ENCODE measurements around the gene L3MBTL4. TPM values are rescaled to one million over a fixed set of nuclear protein-coding genes. Genes with fewer than 3 reads are reported as not detected.

Gene L3MBTL4
- polyA plus RNA-seq, 3 donors: 4.6 to 7.3 (median 6.3) TPM

GRCh38 chr18:6373187-6373586 lies 41.5 kb downstream of the L3MBTL4 start:
- DNase-seq (ENCODE audit: extremely low read depth in 1 of 11, low read depth in 9 of 11, low spot score in 4 of 11): no peak

- DNase-seq (ENCODE audit: extremely low read depth in 1 of 11, low read depth in 9 of 11, low spot score in 4 of 11): peak in 9 of 11 donors; percentile 30 to 77 (median 41)
Measured at GRCh38 chr18:6370886-6371635, 43.6 kb downstream of the L3MBTL4 start.

- no peak for DNase-seq (ENCODE audit: extremely low read depth in 1 of 11, low read depth in 9 of 11, low spot score in 4 of 11)
Measured at GRCh38 chr18:6370410-6370809, 44.3 kb downstream of the L3MBTL4 start.

- DNase-seq (ENCODE audit: extremely low read depth in 1 of 11, low read depth in 9 of 11, low spot score in 4 of 11): no peak
Measured at GRCh38 chr18:6368017-6368416, 46.7 kb downstream of the L3MBTL4 start.

DNA sequence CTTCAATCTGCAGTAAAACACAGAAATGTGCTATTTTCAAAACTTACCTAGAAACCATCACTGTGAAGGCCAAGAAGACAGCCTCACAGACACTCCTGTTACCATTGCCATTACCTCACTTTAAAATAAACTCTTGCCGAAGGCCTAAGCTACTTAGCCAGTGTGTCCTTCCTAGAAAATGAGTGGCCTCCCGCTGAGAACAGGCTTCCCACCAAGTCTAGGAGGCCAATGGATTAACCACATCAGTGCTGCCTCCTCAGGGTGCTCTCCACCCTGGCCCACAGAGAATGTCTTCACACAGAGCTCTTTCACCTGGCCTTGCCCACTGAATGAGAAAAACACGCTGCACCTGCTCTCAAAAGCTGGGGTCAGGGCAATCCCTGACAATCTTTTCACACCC lies 47.5 kb downstream of the L3MBTL4 start:
- DNase-seq (ENCODE audit: extremely low read depth in 1 of 11, low read depth in 9 of 11, low spot score in 4 of 11): no peak

GRCh38 chr18:6366776-6367175 lies 47.9 kb downstream of the L3MBTL4 start:
- no peak for DNase-seq (ENCODE audit: extremely low read depth in 1 of 11, low read depth in 9 of 11, low spot score in 4 of 11)

DNA sequence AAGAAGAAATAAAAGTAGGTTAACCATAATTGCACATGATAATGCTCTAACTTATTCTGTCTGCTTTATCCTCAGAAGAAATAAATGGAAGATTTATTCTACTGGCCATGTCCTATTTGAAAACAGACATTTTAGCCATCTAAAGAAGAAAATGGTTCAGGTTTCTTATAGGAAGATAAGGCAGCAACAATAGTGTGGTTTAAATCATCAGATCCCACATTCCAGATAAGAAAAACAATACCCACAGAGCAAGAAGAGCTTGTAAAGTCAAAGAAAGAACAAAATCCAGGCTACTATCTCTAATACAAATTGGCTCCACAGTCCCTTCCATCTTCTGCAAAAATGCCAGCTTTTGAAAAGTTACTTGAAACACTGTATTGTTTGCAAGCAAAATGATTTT lies 49.3 kb downstream of the L3MBTL4 start:
- DNase-seq (ENCODE audit: extremely low read depth in 1 of 11, low read depth in 9 of 11, low spot score in 4 of 11): no peak

GRCh38 chr18:6363216-6363615 lies 51.5 kb downstream of the L3MBTL4 start:
- DNase-seq (ENCODE audit: extremely low read depth in 1 of 11, low read depth in 9 of 11, low spot score in 4 of 11): no peak

DNA sequence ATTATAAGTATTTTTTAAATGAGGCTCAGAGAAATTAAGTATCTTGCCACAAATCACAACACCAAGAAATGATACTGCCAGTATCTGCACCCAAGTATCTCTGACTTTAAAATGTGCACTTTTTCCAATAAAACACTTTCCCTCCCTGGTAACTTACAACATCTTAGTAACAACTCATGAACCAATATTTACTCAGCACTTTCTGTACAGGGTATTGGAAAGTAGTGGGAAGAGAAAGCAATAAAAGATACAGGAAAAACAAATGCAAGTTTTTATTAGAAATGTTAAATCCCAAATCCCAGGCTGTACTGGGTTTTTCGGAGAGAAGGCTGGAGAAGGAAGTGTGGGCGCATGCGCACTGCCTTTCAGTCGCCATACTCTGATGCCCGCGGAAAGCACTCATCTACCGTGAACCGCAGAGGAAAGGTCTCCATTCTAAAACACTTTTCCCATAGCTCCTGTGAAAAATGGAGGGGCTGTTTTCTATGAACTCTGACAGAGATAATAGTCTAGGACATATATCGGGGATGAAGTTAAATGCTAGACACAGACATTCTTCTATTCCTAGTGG lies 52.1 kb downstream of the L3MBTL4 start:
- no peak for DNase-seq (ENCODE audit: extremely low read depth in 1 of 11, low read depth in 9 of 11, low spot score in 4 of 11)

- DNase-seq (ENCODE audit: extremely low read depth in 1 of 11, low read depth in 9 of 11, low spot score in 4 of 11): no peak
Measured at GRCh38 chr18:6357668-6358067, 57.0 kb downstream of the L3MBTL4 start.

- DNase-seq (ENCODE audit: extremely low read depth in 1 of 11, low read depth in 9 of 11, low spot score in 4 of 11): no peak
Measured at GRCh38 chr18:6355789-6356589, 58.7 kb downstream of the L3MBTL4 start.

- no peak for DNase-seq (ENCODE audit: extremely low read depth in 1 of 11, low read depth in 9 of 11, low spot score in 4 of 11)
Measured at GRCh38 chr18:6352275-6352674, 62.4 kb downstream of the L3MBTL4 start.

- DNase-seq (ENCODE audit: extremely low read depth in 1 of 11, low read depth in 9 of 11, low spot score in 4 of 11): no peak
Measured at GRCh38 chr18:6342990-6343389, 71.7 kb downstream of the L3MBTL4 start.

- DNase-seq (ENCODE audit: extremely low read depth in 1 of 11, low read depth in 9 of 11, low spot score in 4 of 11): no peak
Measured at GRCh38 chr18:6341709-6342108, 73.0 kb downstream of the L3MBTL4 start.

GRCh38 chr18:6341303-6341702 lies 73.4 kb downstream of the L3MBTL4 start:
- DNase-seq (ENCODE audit: extremely low read depth in 1 of 11, low read depth in 9 of 11, low spot score in 4 of 11): no peak

GRCh38 chr18:6340121-6340520 lies 74.6 kb downstream of the L3MBTL4 start:
- DNase-seq (ENCODE audit: extremely low read depth in 1 of 11, low read depth in 9 of 11, low spot score in 4 of 11): no peak

- no peak for DNase-seq (ENCODE audit: extremely low read depth in 1 of 11, low read depth in 9 of 11, low spot score in 4 of 11)
Measured at GRCh38 chr18:6336239-6336638, 78.5 kb downstream of the L3MBTL4 start.

DNA sequence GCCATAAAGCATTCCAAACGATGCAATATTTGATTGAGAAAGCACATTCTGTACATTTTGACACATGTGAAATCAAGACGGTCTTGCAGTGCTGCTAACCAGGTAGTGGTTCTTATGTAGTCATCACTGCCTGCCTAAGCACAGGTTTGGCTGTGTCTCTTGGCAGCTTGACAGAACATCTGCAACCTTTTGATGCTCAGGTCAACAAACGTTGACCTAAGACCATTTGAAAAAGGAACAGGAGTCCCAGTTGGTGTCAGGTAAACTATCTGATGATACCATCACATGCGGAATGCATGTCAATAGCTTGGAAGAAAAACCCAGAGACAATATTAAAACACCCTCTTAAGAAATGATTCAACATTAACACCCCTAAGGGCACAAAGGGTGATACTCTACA lies 80.7 kb downstream of the L3MBTL4 start:
- no peak for DNase-seq (ENCODE audit: extremely low read depth in 1 of 11, low read depth in 9 of 11, low spot score in 4 of 11)

DNA sequence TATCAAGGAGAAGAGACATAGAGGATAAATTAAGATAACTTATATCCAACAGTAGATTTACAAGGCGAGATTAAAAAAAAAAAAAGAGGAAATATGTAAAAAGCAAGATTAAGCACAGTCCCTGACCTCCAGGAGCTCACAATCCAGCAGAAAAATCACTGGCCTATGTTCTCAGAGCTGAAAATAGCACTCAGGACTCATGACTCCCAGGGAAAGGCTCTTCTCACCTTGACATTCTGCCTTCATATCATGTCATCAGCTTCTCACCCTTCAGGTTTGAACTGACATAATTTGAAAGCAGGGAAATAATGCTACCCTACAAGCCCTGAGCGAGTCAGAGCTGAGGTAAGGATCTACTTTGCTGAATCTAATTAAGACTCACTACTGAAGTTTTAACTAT lies 82.8 kb downstream of the L3MBTL4 start:
- DNase-seq (ENCODE audit: extremely low read depth in 1 of 11, low read depth in 9 of 11, low spot score in 4 of 11): no peak

DNA sequence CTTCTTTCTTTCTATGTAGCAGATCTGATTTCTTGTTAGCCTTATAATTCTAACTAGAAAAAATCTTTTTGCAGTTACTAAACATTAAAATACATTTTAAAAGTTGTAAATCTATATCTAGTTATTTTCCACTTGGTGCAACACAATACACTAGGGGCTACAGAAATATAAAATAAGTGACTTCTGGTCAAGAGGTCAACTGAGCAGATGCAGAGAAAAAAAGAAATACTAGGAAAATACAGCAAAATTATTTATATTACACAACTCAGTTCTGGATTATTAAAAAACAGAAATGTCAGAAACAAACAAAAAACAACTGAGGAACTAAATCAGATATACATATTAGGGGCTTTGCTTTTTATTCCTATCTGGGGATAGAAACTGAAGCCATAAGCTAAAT lies 83.9 kb downstream of the L3MBTL4 start:
- DNase-seq (ENCODE audit: extremely low read depth in 1 of 11, low read depth in 9 of 11, low spot score in 4 of 11): no peak

Measured in renal cortex interstitium (tissue), 11 donors.